Heart left ventricle (tissue), 13 donors: ENCODE data around the gene HJURP.

ENCODE experiments used
- POLR2A ChIP-seq, 2 donors: fragments of 450-650 bp; IDR thresholded peaks; one replicate each; pipeline ENCODE4 v1.6.1; 2017; ENCODE audit warnings: antibody characterized with exemption in 2 of 2, mild to moderate bottlenecking in 2 of 2, moderate library complexity in 2 of 2
- TF ChIP-seq, protein P1 (sequence below), 12 donors: fragments of 200-600 bp; sonication (generic) in 4 of 12; IDR thresholded peaks; one replicate each; pipeline versions ENCODE4 v1.5.0 to v1.8.0; 2018 to 2022; ENCODE audit warnings: antibody characterized with exemption in 12 of 12, mild to moderate bottlenecking in 5 of 12
- donor health status: ischemic (EF 13 %, LVEDD 7.1; RV severe dilation, severe dysfunction).
- donor health status: DM: no; HTN: yes; CAD: no.
- donor health status: DM: no; HTN: no; CAD: no.
- donor health status: ischemic (EF 25% LVEDD 6.9; RV normal size, moderate dysfunction).
- donor health status: ischemic (EF 25% LVEDD 5.7; RV mildly dilated, moderate dysfunction).
- donor health status: ischemic (EF 35%, LVEDD 5.7; RV mildly dilated, moderate dysfunction).
- donor health status: nonischemic (EF 11% LVEDD 7.7; RV severe dilation, severe dysfunction).
- donor health status: DM: yes; HTN: yes; CAD: no.
- donor health status: PGD.
- donor health status: ischemic (EF 29% LVEDD 5.4; RV normal size, mild dysfunction).
- donor health status: nonischemic (EF 23%, LVEDD 6.1; RV moderate dilation, normal function).

GRCh38 chr2:233855345-233855744, 1.0 kb upstream of the HJURP start:
- TF ChIP-seq, protein P1, sequence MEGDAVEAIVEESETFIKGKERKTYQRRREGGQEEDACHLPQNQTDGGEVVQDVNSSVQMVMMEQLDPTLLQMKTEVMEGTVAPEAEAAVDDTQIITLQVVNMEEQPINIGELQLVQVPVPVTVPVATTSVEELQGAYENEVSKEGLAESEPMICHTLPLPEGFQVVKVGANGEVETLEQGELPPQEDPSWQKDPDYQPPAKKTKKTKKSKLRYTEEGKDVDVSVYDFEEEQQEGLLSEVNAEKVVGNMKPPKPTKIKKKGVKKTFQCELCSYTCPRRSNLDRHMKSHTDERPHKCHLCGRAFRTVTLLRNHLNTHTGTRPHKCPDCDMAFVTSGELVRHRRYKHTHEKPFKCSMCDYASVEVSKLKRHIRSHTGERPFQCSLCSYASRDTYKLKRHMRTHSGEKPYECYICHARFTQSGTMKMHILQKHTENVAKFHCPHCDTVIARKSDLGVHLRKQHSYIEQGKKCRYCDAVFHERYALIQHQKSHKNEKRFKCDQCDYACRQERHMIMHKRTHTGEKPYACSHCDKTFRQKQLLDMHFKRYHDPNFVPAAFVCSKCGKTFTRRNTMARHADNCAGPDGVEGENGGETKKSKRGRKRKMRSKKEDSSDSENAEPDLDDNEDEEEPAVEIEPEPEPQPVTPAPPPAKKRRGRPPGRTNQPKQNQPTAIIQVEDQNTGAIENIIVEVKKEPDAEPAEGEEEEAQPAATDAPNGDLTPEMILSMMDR (IDR thresholded peaks at IDR 0.05), result no peak
- no peak for TF ChIP-seq POLR2A (IDR thresholded peaks at IDR 0.05)
